Retina (tissue), 1 donor: ENCODE data around the gene SVBP.

Source experiments
- DNase-seq: peaks from one replicate; pipeline ENCODE4 v3.0.0-alpha.2; 2016

The SVBP gene

GRCh38 chr1:42759114-42759513 is 58.1 kb downstream of the SVBP start:
- no peak for DNase-seq

DNA sequence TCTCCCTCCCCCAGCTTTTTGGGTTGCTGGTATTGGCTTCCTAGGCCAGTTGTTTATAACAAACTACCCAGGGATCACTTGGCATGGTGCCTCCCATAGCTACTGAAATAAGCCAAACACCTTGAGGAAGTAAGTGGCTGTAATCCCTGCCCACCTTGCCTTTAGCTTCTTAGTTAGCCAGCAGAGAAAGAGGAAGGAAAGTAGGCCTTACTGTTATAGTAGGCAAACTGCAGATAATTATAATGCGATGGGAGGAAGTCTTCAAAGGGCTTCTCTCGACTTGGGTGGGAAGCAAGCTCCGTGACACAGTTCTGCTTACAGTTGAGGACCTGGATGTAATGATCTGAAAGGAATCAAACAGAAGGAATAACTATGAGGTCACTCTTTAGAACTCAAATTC is 58.6 kb downstream of the SVBP start:
- no peak for DNase-seq

GRCh38 chr1:42757892-42758275 is 59.3 kb downstream of the SVBP start:
- DNase-seq, result no peak
